BJ (cell line): ENCODE results near the gene PARD3. TPM values are rescaled to one million over a fixed set of nuclear protein-coding genes. Genes with fewer than 3 reads are reported as not detected.

ENCODE experiments used
- CTCF ChIA-PET: fragments of 350-600 bp; formaldehyde crosslinking; extraction: SDS; loops from one replicate; lab custom pipeline; 2021; ENCODE audit warnings: antibody characterized with exemption, inconsistent platforms; lab: Yijun Ruan, JAX
- POLR2A ChIA-PET: fragments of 300-600 bp; sonication (Branson Sonifier 250); formaldehyde crosslinking; extraction: SDS; loops from one replicate; lab custom pipeline; 2021; ENCODE audit warnings: antibody characterized with exemption; lab: Charles Lee
- DNase-seq: peaks from one replicate; pipeline ENCODE4 v3.0.0-alpha.2; 2011; ENCODE audit warnings: low read depth
- H3K27me3 ChIP-seq: 2 replicates; pipeline ENCODE4 v1.6.0; 2011; ENCODE audit warnings: low read length; ENCODE audit not compliant: control insufficient read depth, insufficient read depth
- H3K36me3 ChIP-seq: 2 replicates; pipeline ENCODE4 v1.5.1; 2011; ENCODE audit warnings: low read length; ENCODE audit not compliant: control insufficient read depth, insufficient read depth
- H3K4me3 ChIP-seq: 2 replicates; pipeline ENCODE4 v1.5.1; 2011; ENCODE audit warnings: low read depth, mild to moderate bottlenecking, control low read depth, low read length
- CTCF ChIP-seq: IDR thresholded peaks from 2 replicates; pipeline ENCODE4 v1.5.1; 2011; ENCODE audit warnings: low read depth, mild to moderate bottlenecking, control low read depth, inconsistent platforms, low read length, moderate library complexity; ENCODE audit not compliant: insufficient read depth
- polyA plus RNA-seq: library from polyadenylated mRNA; depleted of rRNA; stranded (reverse); fragments of >200 nt; gene quantifications from 2 replicates; pipeline ENCODE4 v1.2.3, GENCODE V29; 2011

The PARD3 gene
- polyA plus RNA-seq, 1 experiment = 17.7 TPM

- Histone ChIP-seq H3K27me3 (no peaks in the 10 kb centered on the region), H3K4me3 (no peak overlapping the region), H3K36me3 (no peaks in the 10 kb centered on the region)
- POLR2A ChIA-PET = no interaction called here
- no peak for TF ChIP-seq CTCF
- CTCF ChIA-PET = interaction anchor here (1.0 kb wide), 1 partner anchor 1313 kb away, joined by 3 read pairs; no protein-coding TSS in a partner anchor
- DNase-seq = no peak
These were observed 171.5 kb downstream of the PARD3 start for GRCh38 chr10:34643620-34644019.

GRCh38 chr10:34641913-34642558, 173.1 kb downstream of the PARD3 start:
- DNase-seq = no peak
- H3K36me3 ChIP-seq = no peaks in the 10 kb centered on the region
- ChIA-PET CTCF (no interaction called here), POLR2A (no interaction called here)
- H3K4me3 ChIP-seq = no peak overlapping the region
- no peak for TF ChIP-seq CTCF
- no peaks in the 10 kb centered on the region for H3K27me3 ChIP-seq

- ChIA-PET CTCF (no interaction called here), POLR2A (no interaction called here)
- TF ChIP-seq CTCF = no peak
- Histone ChIP-seq H3K27me3 (no peaks in the 10 kb centered on the region), H3K36me3 (no peaks in the 10 kb centered on the region), H3K4me3 (no peak overlapping the region)
- no peak for DNase-seq
These were observed 173.8 kb downstream of the PARD3 start for GRCh38 chr10:34641147-34641912.

GRCh38 chr10:34638406-34639054, 176.6 kb downstream of the PARD3 start:
- POLR2A ChIA-PET = no interaction called here
- no peaks in the 10 kb centered on the region for H3K36me3 ChIP-seq
- H3K4me3 ChIP-seq = no peak overlapping the region
- peak; percentile 86 for TF ChIP-seq CTCF
- no peaks in the 10 kb centered on the region for H3K27me3 ChIP-seq
- DNase-seq = peak; percentile 37
- CTCF ChIA-PET = interaction anchor here (0.6 to 2.9 kb wide), 47 partner anchors 9 to 1628 kb away, joined by 3 to 16 read pairs (median 3); partner anchors contain the start of gene NRP1

- Histone ChIP-seq H3K27me3 (no peaks in the 10 kb centered on the region), H3K36me3 (no peaks in the 10 kb centered on the region), H3K4me3 (no peak overlapping the region)
- TF ChIP-seq CTCF = peak; percentile 99
- no peak for DNase-seq
- CTCF ChIA-PET = interaction anchor here (0.7 to 2.9 kb wide), 27 partner anchors 8 to 1508 kb away, joined by 3 to 16 read pairs (median 4); partner anchors contain the start of gene NRP1
- POLR2A ChIA-PET = no interaction called here
These were observed 177.6 kb downstream of the PARD3 start for GRCh38 chr10:34637418-34637911.
